Peyer's patch (tissue), 4 donors: ENCODE measurements around the gene SIN3B. TPM values are rescaled to one million over a fixed set of nuclear protein-coding genes. Genes with fewer than 3 reads are reported as not detected.
A peak's percentile ranks its signal among the peaks of the same experiment; 100 is the strongest.

Experiments
- DNase-seq, 3 donors: peaks; one replicate each; pipeline ENCODE4 v3.0.0-alpha.2; 2017 to 2019
- H3K27ac ChIP-seq, 4 donors: fragments of 200-600 bp; sonication (generic); one replicate each; pipeline ENCODE4 v1.5.1; 2016 to 2019
- H3K27me3 ChIP-seq, 2 donors: fragments of 200-600 bp; sonication (generic); one replicate each; pipeline ENCODE4 v1.5.1; 2019
- H3K36me3 ChIP-seq, 3 donors: fragments of 200-600 bp; sonication (generic); one replicate each; pipeline ENCODE4 v1.5.1; 2016 to 2019
- H3K4me1 ChIP-seq, 4 donors: fragments of 200-600 bp; sonication (generic); one replicate each; pipeline ENCODE4 v1.5.1; 2016 to 2019
- H3K4me3 ChIP-seq, 4 donors: fragments of 200-600 bp; sonication (generic); 1 replicate in 3 of 4; 2 replicates in 1 of 4; pipeline ENCODE4 v1.5.1; 2016 to 2019; ENCODE audit warnings: mild to moderate bottlenecking in 1 of 4
- H3K9me3 ChIP-seq, 4 donors: fragments of 200-600 bp; sonication (generic); one replicate each; pipeline ENCODE4 v1.5.1; 2016 to 2019; ENCODE audit warnings: mild to moderate bottlenecking in 1 of 4
- CTCF ChIP-seq, 6 experiments: fragments of 450-650 bp in 4 of 6; fragments of 200-600 bp in 2 of 6; sonication (generic) in 1 of 6; IDR thresholded peaks; one replicate each; pipeline ENCODE4 v1.5.1; 2017 to 2019; ENCODE audit warnings: antibody characterized with exemption in 6 of 6, mild to moderate bottlenecking in 3 of 6, moderate library complexity in 1 of 6
- POLR2A ChIP-seq, 2 donors: fragments of 450-650 bp; IDR thresholded peaks; one replicate each; pipeline ENCODE4 v1.5.1; 2017; ENCODE audit warnings: antibody characterized with exemption in 2 of 2, mild to moderate bottlenecking in 2 of 2, moderate library complexity in 2 of 2
- total RNA-seq, 4 donors: library from RNA; depleted of rRNA; stranded (reverse); fragments of >200 nt; gene quantifications; one replicate each; pipeline ENCODE4 v1.1.0, GENCODE V29; 2016

SIN3B gene
- total RNA-seq, 4 donors from 2014 or later: 32.4 to 459 (median 86.2) TPM

GRCh38 chr19:16894080-16894479, 64.9 kb downstream of the SIN3B start:
- no peaks in the 10 kb centered on the region for H3K9me3 ChIP-seq
- H3K4me3 ChIP-seq: no peak overlapping the region
- H3K27me3 ChIP-seq: no peaks in the 10 kb centered on the region
- H3K4me1 ChIP-seq: peaks cover 0 to 29% (median 13%) of the 10 kb centered on the region in 4 donors
- H3K36me3 ChIP-seq: no peaks in the 10 kb centered on the region
- TF ChIP-seq CTCF (IDR thresholded peaks at IDR 0.05): no peak
- TF ChIP-seq POLR2A (IDR thresholded peaks at IDR 0.05): no peak
- peak overlapping the region; percentile 52 to 72 (median 59) for H3K27ac ChIP-seq
- DNase-seq: peak in 2 of 3 donors; percentile 47 to 64

GRCh38 chr19:16895467-16896145, 66.4 kb downstream of the SIN3B start:
- Histone ChIP-seq H3K4me1 (peaks cover 0 to 29% (median 14%) of the 10 kb centered on the region in 4 donors), H3K27me3 (no peaks in the 10 kb centered on the region), H3K36me3 (no peaks in the 10 kb centered on the region), H3K27ac (peak overlapping the region in 3 of 4 donors; percentile 64 to 72 (median 71)), H3K9me3 (no peaks in the 10 kb centered on the region), H3K4me3 (peak overlapping the region in 3 of 4 donors; percentile 51 to 57 (median 56))
- TF ChIP-seq CTCF (IDR thresholded peaks at IDR 0.05) (no peak), POLR2A (IDR thresholded peaks at IDR 0.05) (no peak)
- no peak for DNase-seq

GRCh38 chr19:16896146-16897028, 67.2 kb downstream of the SIN3B start:
- Histone ChIP-seq H3K4me1 (peaks cover 0 to 29% (median 14%) of the 10 kb centered on the region in 4 donors), H3K9me3 (no peaks in the 10 kb centered on the region), H3K27me3 (no peaks in the 10 kb centered on the region), H3K36me3 (no peaks in the 10 kb centered on the region), H3K27ac (peak overlapping the region; percentile 63 to 72 (median 68)), H3K4me3 (peak overlapping the region; percentile 51 to 57 (median 55))
- TF ChIP-seq POLR2A (IDR thresholded peaks at IDR 0.05) (no peak), CTCF (IDR thresholded peaks at IDR 0.05) (no peak)
- no peak for DNase-seq

GRCh38 chr19:16897029-16897855, 68.0 kb downstream of the SIN3B start:
- no peaks in the 10 kb centered on the region for H3K27me3 ChIP-seq
- peak overlapping the region; percentile 54 to 58 (median 56) for H3K4me3 ChIP-seq
- peak; percentile 86 to 94 (median 89) for DNase-seq
- no peaks in the 10 kb centered on the region for H3K9me3 ChIP-seq
- TF ChIP-seq CTCF (IDR thresholded peaks at IDR 0.05) (no peak), POLR2A (IDR thresholded peaks at IDR 0.05) (peak in 1 of 2 donors; percentile 19)
- peaks cover 0 to 29% (median 14%) of the 10 kb centered on the region in 4 donors for H3K4me1 ChIP-seq
- no peaks in the 10 kb centered on the region for H3K36me3 ChIP-seq
- H3K27ac ChIP-seq: peak overlapping the region; percentile 51 to 82 (median 74)

- peak overlapping the region; percentile 51 to 82 (median 74) for H3K27ac ChIP-seq
- peaks cover 0 to 29% (median 14%) of the 10 kb centered on the region in 4 donors for H3K4me1 ChIP-seq
- H3K36me3 ChIP-seq: no peaks in the 10 kb centered on the region
- H3K9me3 ChIP-seq: no peaks in the 10 kb centered on the region
- H3K27me3 ChIP-seq: no peaks in the 10 kb centered on the region
- peak overlapping the region; percentile 54 to 58 (median 56) for H3K4me3 ChIP-seq
- peak in 1 of 3 donors; percentile 35 for DNase-seq
- TF ChIP-seq CTCF (IDR thresholded peaks at IDR 0.05): no peak
- no peak for TF ChIP-seq POLR2A (IDR thresholded peaks at IDR 0.05)
Observed at GRCh38 chr19:16897856-16898161, 68.6 kb downstream of the SIN3B start.
